Stomach (tissue), 19 donors: ENCODE data around the gene CCDC80. TPM values are rescaled to one million over a fixed set of nuclear protein-coding genes. Genes with fewer than 3 reads are reported as not detected.

Source experiments
- DNase-seq, 2 donors: peaks; one replicate each; pipeline versions ENCODE4 v3.0.0 to v3.0.0-alpha.2; 2013 to 2019
- H3K27ac ChIP-seq, 5 donors: fragments of 200-600 bp in 4 of 5; sonication (generic) in 4 of 5; one replicate each; pipeline ENCODE4 v1.5.1; 2013 to 2019; ENCODE audit warnings: mild to moderate bottlenecking in 1 of 5, moderate library complexity in 1 of 5
- H3K27me3 ChIP-seq, 3 donors: fragments of 200-600 bp; sonication (generic); one replicate each; pipeline ENCODE4 v1.5.1; 2017 to 2019; ENCODE audit warnings: mixed run types in 1 of 3
- H3K36me3 ChIP-seq, 4 donors: fragments of 200-600 bp; sonication (generic); 1 replicate in 3 of 4; 2 replicates in 1 of 4; pipeline ENCODE4 v1.5.1; 2016 to 2019
- H3K4me1 ChIP-seq, 4 donors: fragments of 200-600 bp; sonication (generic); one replicate each; pipeline ENCODE4 v1.5.1; 2016 to 2019
- H3K4me3 ChIP-seq, 4 donors: fragments of 200-600 bp; sonication (generic) in 3 of 4; one replicate each; pipeline ENCODE4 v1.5.1; 2016 to 2019; ENCODE audit warnings: mild to moderate bottlenecking in 1 of 4
- H3K9me3 ChIP-seq, 4 donors: fragments of 200-600 bp; sonication (generic); one replicate each; pipeline ENCODE4 v1.5.1; 2016 to 2019
- CTCF ChIP-seq, 7 experiments: fragments of 450-650 bp in 4 of 7; fragments of 200-600 bp in 3 of 7; sonication (generic) in 3 of 7; IDR thresholded peaks; one replicate each; pipeline ENCODE4 v1.5.1; 2016 to 2019; ENCODE audit warnings: antibody characterized with exemption in 7 of 7, control low read depth in 2 of 7, mild to moderate bottlenecking in 1 of 7
- EP300 ChIP-seq: sonication (generic); formaldehyde crosslinking; IDR thresholded peaks from one replicate; pipeline ENCODE4 v1.6.1; 2017; ENCODE audit warnings: antibody characterized with exemption
- POLR2A ChIP-seq, 4 donors: fragments of 450-650 bp; IDR thresholded peaks; one replicate each; pipeline ENCODE4 v1.6.1; 2016; ENCODE audit warnings: antibody characterized with exemption in 4 of 4, control low read depth in 2 of 4, mild to moderate bottlenecking in 1 of 4, moderate library complexity in 1 of 4
- POLR2AphosphoS5 ChIP-seq, 3 donors: sonication (generic); formaldehyde crosslinking; IDR thresholded peaks; one replicate each; pipeline ENCODE4 v1.6.1; 2016; ENCODE audit warnings: antibody characterized with exemption in 3 of 3
- WGBS, 5 donors: extraction: QIAGEN DNeasy Blood & Tissue Kit in 3 of 5; methylation state at CpG; one replicate each; pipeline versions ENCODE4 v1.1.5 to v1.1.7; 2013 to 2018; 5-methylcytosine and 5-hydroxymethylcytosine counted together
- intact Hi-C: fragments of 100-400 bp; cut with DNase I; formaldehyde crosslinking; loops from one replicate; pipeline ENCODE4 v1.15.1; 2023; ENCODE audit warnings: low total_unique reads
- long read RNA-seq, 10 donors: transcript quantifications; one replicate each; lab custom pipeline, GENCODE V29; 2026
- polyA plus RNA-seq, 3 donors: library from polyadenylated mRNA; stranded (reverse); fragments of 200-250 nt; gene quantifications; one replicate each; pipeline ENCODE4 v1.2.3, GENCODE V29; 2013
- total RNA-seq, 5 donors: library from RNA; depleted of rRNA; stranded (reverse); fragments of >200 nt; gene quantifications; one replicate each; pipeline versions ENCODE4 v1.1.0 to v1.2.3, GENCODE V29; 2014 to 2016
- donor health status: healthy with polysubstance abuse.
- donor health status: Bipolar disorder and iron deficiency.
- donor health status: healthy.

The CCDC80 gene
- total RNA-seq (100 to 1,000 TPM in 1 of 5 donors, 10 to 100 TPM in 3, 1 to 10 TPM in 1; 2.3 to 158 (median 29.0) TPM), polyA plus RNA-seq (10 to 100 TPM in 2 of 3 donors, 1 to 10 TPM in 1; 7.4 to 11.8 (median 10.2) TPM)
- long read RNA-seq, donor 1, transcript CCDC80-207 (3 exons, 681 nt): major isoform, 7 of 20 reads
- long read RNA-seq, donor 1, partial matches to known transcripts: 13 of 20 reads
- long read RNA-seq, donor 1, other reads (novel, unspliced or antisense): 0 of 20 reads
- long read RNA-seq, donor 2, transcript CCDC80-207 (3 exons, 681 nt): major isoform, 7 of 36 reads
- long read RNA-seq, donor 2, partial matches to known transcripts: 29 of 36 reads
- long read RNA-seq, donor 2, other reads (novel, unspliced or antisense): 0 of 36 reads
- long read RNA-seq, donor 3, transcript CCDC80-207 (3 exons, 681 nt): major isoform, 11 of 26 reads
- long read RNA-seq, donor 3, partial matches to known transcripts: 15 of 26 reads
- long read RNA-seq, donor 3, other reads (novel, unspliced or antisense): 0 of 26 reads
- long read RNA-seq, donor 4, partial matches to known transcripts: 0 of 2 reads
- long read RNA-seq, donor 4, other reads (novel, unspliced or antisense): 0 of 2 reads
- long read RNA-seq, donor 5, transcript CCDC80-207 (3 exons, 681 nt): major isoform, 19 of 49 reads
- long read RNA-seq, donor 5, partial matches to known transcripts: 28 of 49 reads
- long read RNA-seq, donor 5, other reads (novel, unspliced or antisense): 0 of 49 reads
- long read RNA-seq, donor 6: 0 reads
- long read RNA-seq, donor 7, transcript CCDC80-207 (3 exons, 681 nt): major isoform, 23 of 47 reads
- long read RNA-seq, donor 7, partial matches to known transcripts: 23 of 47 reads
- long read RNA-seq, donor 7, other reads (novel, unspliced or antisense): 0 of 47 reads
- long read RNA-seq, donor 8, transcript CCDC80-207 (3 exons, 681 nt): major isoform, 19 of 37 reads
- long read RNA-seq, donor 8, partial matches to known transcripts: 18 of 37 reads
- long read RNA-seq, donor 8, other reads (novel, unspliced or antisense): 0 of 37 reads
- long read RNA-seq, donor 9, transcript CCDC80-207 (3 exons, 681 nt): major isoform, 20 of 70 reads
- long read RNA-seq, donor 9, partial matches to known transcripts: 50 of 70 reads
- long read RNA-seq, donor 9, other reads (novel, unspliced or antisense): 0 of 70 reads
- long read RNA-seq, donor 10, full-length matches to known transcripts: 3 of 3 reads
- long read RNA-seq, donor 10, partial matches to known transcripts: 0 of 3 reads
- long read RNA-seq, donor 10, other reads (novel, unspliced or antisense): 0 of 3 reads

GRCh38 chr3:112640930-112641801 is at the start of gene CCDC80:
Gene CCDC80, minus strand, starts transcription at chr3:112641143. Its CDS starts 1,238 bp downstream, at chr3:112639905.
- peak in 1 of 2 donors; percentile 82 for DNase-seq
- H3K27me3 ChIP-seq: peaks cover 0 to 11% (median 0%) of the 10 kb centered on the region in 3 donors
- no peaks in the 10 kb centered on the region for H3K9me3 ChIP-seq
- peak within 1 kb of the TSS; percentile 44 to 83 (median 78) for H3K27ac ChIP-seq
- H3K4me3 ChIP-seq: peak within 1 kb of the TSS; percentile 25 to 35 (median 29)
- intact Hi-C loops: no loop called here
- no peaks in the 10 kb centered on the region for H3K36me3 ChIP-seq
- TF ChIP-seq EP300 (no peak), POLR2AphosphoS5 (IDR thresholded peaks at IDR 0.05) (peak in 2 of 3 donors; percentile 81 to 87)
- 8 to 10% (median 8%) methylated on average over 6 of the region's 6 CpGs for WGBS, 5 donors
- H3K4me1 ChIP-seq: peaks cover 7 to 59% (median 25%) of the 10 kb centered on the region in 4 donors

- WGBS, 5 donors: 85 to 94% (median 89%) methylated on average over 2 of the region's 2 CpGs
- no peak overlapping the region for H3K27ac ChIP-seq
- no peak for TF ChIP-seq CTCF (IDR thresholded peaks at IDR 0.05)
- TF ChIP-seq EP300: no peak
- TF ChIP-seq POLR2AphosphoS5 (IDR thresholded peaks at IDR 0.05): no peak
- no peak for TF ChIP-seq POLR2A (IDR thresholded peaks at IDR 0.05)
- H3K9me3 ChIP-seq: no peaks in the 10 kb centered on the region
- no peaks in the 10 kb centered on the region for H3K36me3 ChIP-seq
- peaks cover 0 to 6% (median 0%) of the 10 kb centered on the region in 4 donors for H3K4me1 ChIP-seq
- H3K4me3 ChIP-seq: no peak overlapping the region
- intact Hi-C loops: no loop called here
- no peak for DNase-seq
- H3K27me3 ChIP-seq: no peaks in the 10 kb centered on the region
Observed at GRCh38 chr3:112689989-112690388, 49.0 kb upstream of the CCDC80 start.

- H3K9me3 ChIP-seq: no peaks in the 10 kb centered on the region
- H3K27ac ChIP-seq: no peak overlapping the region
- H3K27me3 ChIP-seq: no peaks in the 10 kb centered on the region
- H3K36me3 ChIP-seq: no peaks in the 10 kb centered on the region
- peaks cover 0 to 6% (median 0%) of the 10 kb centered on the region in 4 donors for H3K4me1 ChIP-seq
- 46 to 76% (median 65%) methylated on average over 1 of the region's 1 CpG for WGBS, 5 donors
- no peak for DNase-seq
- intact Hi-C loops: no loop called here
- TF ChIP-seq EP300 (no peak), POLR2AphosphoS5 (IDR thresholded peaks at IDR 0.05) (no peak), POLR2A (IDR thresholded peaks at IDR 0.05) (no peak), CTCF (IDR thresholded peaks at IDR 0.05) (no peak)
- H3K4me3 ChIP-seq: no peak overlapping the region
Observed at GRCh38 chr3:112689385-112689784, 48.4 kb upstream of the CCDC80 start.

GRCh38 chr3:112688819-112689218 is 47.9 kb upstream of the CCDC80 start:
- H3K27ac ChIP-seq: no peak overlapping the region
- peaks cover 0 to 6% (median 0%) of the 10 kb centered on the region in 4 donors for H3K4me1 ChIP-seq
- WGBS, 5 donors: 51 to 68% (median 58%) methylated on average over 2 of the region's 2 CpGs
- peak in 1 of 2 donors; percentile 14 for DNase-seq
- no peak overlapping the region for H3K4me3 ChIP-seq
- H3K36me3 ChIP-seq: no peaks in the 10 kb centered on the region
- TF ChIP-seq CTCF (IDR thresholded peaks at IDR 0.05) (no peak), EP300 (no peak), POLR2AphosphoS5 (IDR thresholded peaks at IDR 0.05) (no peak), POLR2A (IDR thresholded peaks at IDR 0.05) (no peak)
- no peaks in the 10 kb centered on the region for H3K9me3 ChIP-seq
- H3K27me3 ChIP-seq: no peaks in the 10 kb centered on the region
- intact Hi-C loops: no loop called here
